Activated naive CD8-positive, alpha-beta T cell (primary cell): ENCODE measurements around the gene RTBDN.
"Not testable (repeated sequence)": the region's sequence is repeated elsewhere in the genome, so short reads cannot be mapped to it uniquely, and the experiment has no call there.

Experiments
- H3K27ac Mint-ChIP-seq: one replicate; pipeline ENCODE4 v1.8.0; 2021; ENCODE audit warnings: mixed read lengths
- H3K27me3 Mint-ChIP-seq: one replicate; pipeline ENCODE4 v1.8.0; 2021; ENCODE audit warnings: mixed read lengths
- H3K36me3 Mint-ChIP-seq: one replicate; pipeline ENCODE4 v1.8.0; 2021; ENCODE audit warnings: mixed read lengths
- H3K4me1 Mint-ChIP-seq: one replicate; pipeline ENCODE4 v1.8.0; 2021; ENCODE audit warnings: low read depth, mixed read lengths
- H3K4me3 Mint-ChIP-seq: one replicate; pipeline ENCODE4 v1.8.0; 2021; ENCODE audit warnings: mild to moderate bottlenecking, mixed read lengths
- H3K9me3 Mint-ChIP-seq: one replicate; pipeline ENCODE4 v1.8.0; 2021; ENCODE audit warnings: low read depth, mixed read lengths

Gene RTBDN

DNA sequence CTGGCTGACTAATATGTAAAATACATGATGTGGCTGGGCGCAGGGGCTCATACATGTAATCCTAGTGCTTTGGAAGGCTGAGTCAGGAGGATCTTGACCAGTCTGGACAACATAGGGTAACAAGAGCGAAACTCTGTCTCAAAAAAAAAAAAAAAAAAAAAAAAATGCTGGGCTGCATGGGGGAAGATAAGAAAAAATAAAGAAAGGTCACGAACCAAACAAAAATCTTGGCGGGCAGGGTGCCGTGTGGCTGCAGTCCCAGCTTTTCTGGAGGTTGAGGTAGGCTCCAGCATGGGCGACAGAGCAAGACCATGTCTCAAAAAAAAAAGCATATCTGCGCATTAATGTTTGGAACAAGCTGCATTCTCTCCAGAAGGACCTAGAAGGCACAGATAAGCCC lies 19.3 kb downstream of the RTBDN start:
- Mint-ChIP-seq H3K27me3 (no peaks in the 10 kb centered on the region), H3K9me3 (no peaks in the 10 kb centered on the region), H3K4me1 (no peaks in the 10 kb centered on the region), H3K4me3 (no peak overlapping the region), H3K27ac (no peak overlapping the region), H3K36me3 (peaks cover 4% of the 10 kb centered on the region)

- Mint-ChIP-seq H3K27ac (peak within 1 kb of the TSS; percentile 96), H3K27me3 (no peaks in the 10 kb centered on the region), H3K4me3 (peak within 1 kb of the TSS; percentile 95), H3K9me3 (no peaks in the 10 kb centered on the region), H3K36me3 (peaks cover 4% of the 10 kb centered on the region), H3K4me1 (peaks cover 21% of the 10 kb centered on the region)
Measured at GRCh38 chr19:12806242-12807081, 27.9 kb downstream of the RTBDN start, which contains the start of gene RNASEH2A. TSS of gene RNASEH2A (plus strand) at chr19:12806584. CDS start at chr19:12806674, 90 bp downstream.

GRCh38 chr19:12804051-12804450 lies 30.3 kb downstream of the RTBDN start:
- Mint-ChIP-seq H3K9me3 (no peaks in the 10 kb centered on the region), H3K27me3 (no peaks in the 10 kb centered on the region), H3K36me3 (peaks cover 4% of the 10 kb centered on the region), H3K4me1 (peaks cover 35% of the 10 kb centered on the region), H3K4me3 (no peak overlapping the region), H3K27ac (no peak overlapping the region)

GRCh38 chr19:12802267-12803106 lies 31.9 kb downstream of the RTBDN start:
- no peaks in the 10 kb centered on the region for H3K27me3 Mint-ChIP-seq
- H3K36me3 Mint-ChIP-seq = no peaks in the 10 kb centered on the region
- peaks cover 31% of the 10 kb centered on the region for H3K4me1 Mint-ChIP-seq
- H3K27ac Mint-ChIP-seq = no peak overlapping the region
- H3K9me3 Mint-ChIP-seq = no peaks in the 10 kb centered on the region
- peak overlapping the region; percentile 88 for H3K4me3 Mint-ChIP-seq

GRCh38 chr19:12801466-12802266 lies 32.7 kb downstream of the RTBDN start, which contains the start of the genes PRDX2 and THSD8:
TSS of gene PRDX2 (minus strand) at chr19:12801800. CDS start at chr19:12801261, 539 bp downstream.
TSS of gene THSD8 (plus strand) at chr19:12802069. CDS start at chr19:12802072, 3 bp downstream.
- H3K9me3 Mint-ChIP-seq = no peaks in the 10 kb centered on the region
- no peaks in the 10 kb centered on the region for H3K27me3 Mint-ChIP-seq
- H3K27ac Mint-ChIP-seq = peak within 1 kb of the TSS; percentile 75
- H3K36me3 Mint-ChIP-seq = no peaks in the 10 kb centered on the region
- H3K4me1 Mint-ChIP-seq = peaks cover 29% of the 10 kb centered on the region
- H3K4me3 Mint-ChIP-seq = peak within 1 kb of the TSS; percentile 88

DNA sequence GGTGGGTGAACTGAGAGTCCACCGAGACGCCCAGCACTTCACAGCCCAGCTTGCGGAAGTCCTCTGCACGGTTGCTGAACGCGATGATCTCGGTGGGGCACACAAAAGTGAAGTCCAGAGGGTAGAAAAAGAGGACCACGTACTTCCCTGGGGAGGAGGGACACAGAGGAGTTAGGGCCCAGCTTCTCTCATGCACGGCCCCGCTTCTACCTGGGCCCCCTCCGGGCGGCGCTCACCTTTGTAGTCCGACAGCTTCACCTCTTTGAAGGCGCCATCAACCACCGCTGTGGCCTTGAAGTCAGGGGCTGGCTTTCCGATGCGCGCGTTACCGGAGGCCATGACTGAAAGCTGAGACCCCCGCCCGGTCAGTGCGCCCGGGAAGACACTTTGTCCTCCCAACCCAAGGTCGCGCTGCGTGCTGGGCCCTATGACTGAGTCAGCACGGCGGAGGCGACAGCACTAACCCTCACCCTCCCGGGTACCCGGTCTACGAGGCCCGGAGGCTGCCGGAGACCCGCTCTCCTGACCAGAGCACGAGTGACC lies 33.4 kb downstream of the RTBDN start:
- Mint-ChIP-seq H3K27me3 (no peaks in the 10 kb centered on the region), H3K4me1 (peaks cover 30% of the 10 kb centered on the region), H3K9me3 (no peaks in the 10 kb centered on the region), H3K27ac (peak overlapping the region; percentile 75), H3K4me3 (peak overlapping the region; percentile 88), H3K36me3 (no peaks in the 10 kb centered on the region)

DNA sequence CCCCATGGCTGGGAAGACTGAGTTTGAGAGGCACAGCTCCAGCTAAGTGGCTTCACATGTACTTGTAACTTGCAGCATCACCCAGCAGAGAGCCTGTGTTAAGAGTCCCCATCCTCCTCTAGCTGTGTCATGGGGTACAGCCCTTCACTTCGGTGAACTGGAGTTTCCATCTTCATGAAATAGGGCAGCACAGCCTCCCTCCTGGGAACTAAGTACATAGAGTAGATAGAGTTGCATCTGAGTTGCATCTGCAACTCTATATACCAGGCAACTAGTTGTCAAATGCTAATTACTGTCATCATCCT lies 34.0 kb downstream of the RTBDN start:
- peak overlapping the region; percentile 75 for H3K27ac Mint-ChIP-seq
- no peaks in the 10 kb centered on the region for H3K36me3 Mint-ChIP-seq
- peaks cover 34% of the 10 kb centered on the region for H3K4me1 Mint-ChIP-seq
- H3K4me3 Mint-ChIP-seq = peak overlapping the region; percentile 88
- no peaks in the 10 kb centered on the region for H3K9me3 Mint-ChIP-seq
- no peaks in the 10 kb centered on the region for H3K27me3 Mint-ChIP-seq

DNA sequence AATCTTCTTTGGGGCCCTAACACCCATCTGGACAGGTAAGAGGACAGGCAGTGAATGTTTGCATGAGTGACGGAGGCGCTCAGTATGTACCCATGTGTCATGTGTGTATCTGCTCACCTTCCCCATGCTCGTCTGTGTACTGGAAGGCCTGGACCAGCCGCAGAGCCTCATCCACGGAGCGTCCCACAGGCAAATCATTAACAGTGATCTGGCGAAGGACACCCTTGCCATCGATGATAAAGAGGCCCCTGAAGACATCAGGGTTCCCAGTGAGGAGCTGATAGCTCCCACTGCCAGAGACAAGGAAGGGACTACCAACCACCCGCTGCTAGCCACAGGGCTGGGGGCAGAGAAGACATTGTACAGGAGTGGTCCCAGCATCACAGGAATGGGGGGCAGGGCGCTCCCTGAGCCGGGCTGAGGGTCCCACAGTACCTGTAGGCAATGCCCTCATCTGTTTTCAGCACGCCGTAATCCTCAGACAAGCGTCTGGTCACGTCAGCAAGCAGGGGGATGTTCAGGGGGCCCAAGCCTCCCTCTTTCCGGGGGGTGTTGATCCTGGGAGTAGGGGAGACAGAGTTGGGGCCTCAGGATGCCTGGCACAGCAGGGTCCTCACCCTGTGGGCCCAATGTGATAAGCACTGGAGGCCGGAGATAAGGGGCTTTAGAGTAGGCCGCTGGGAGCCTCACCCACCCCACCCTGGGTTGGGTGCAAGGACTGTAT lies 34.5 kb downstream of the RTBDN start:
- Mint-ChIP-seq H3K27ac (no peak overlapping the region), H3K9me3 (no peaks in the 10 kb centered on the region), H3K27me3 (no peaks in the 10 kb centered on the region), H3K36me3 (no peaks in the 10 kb centered on the region), H3K4me3 (peak overlapping the region; percentile 88), H3K4me1 (peaks cover 36% of the 10 kb centered on the region)

DNA sequence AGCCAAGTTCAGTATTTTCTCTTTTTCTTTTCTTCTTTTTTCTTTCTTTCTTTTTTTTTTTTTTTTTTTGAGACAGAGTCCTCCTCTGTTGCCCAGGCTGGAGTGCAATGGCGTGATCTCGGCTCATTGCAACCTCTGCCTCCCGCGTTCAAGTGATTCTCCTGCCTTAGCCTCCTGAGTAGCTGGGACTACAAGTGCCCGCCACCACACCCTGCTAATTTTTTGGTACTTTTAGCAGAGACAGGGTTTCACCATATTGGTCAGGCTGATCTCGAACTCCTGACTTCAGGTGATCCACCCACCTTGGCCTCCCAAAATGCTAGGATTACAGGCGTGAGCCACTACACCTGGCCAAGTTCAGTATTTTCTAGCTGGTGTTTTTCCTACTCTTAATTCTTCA lies 36.8 kb downstream of the RTBDN start:
- H3K36me3 Mint-ChIP-seq, H3K27ac Mint-ChIP-seq, H3K4me3 Mint-ChIP-seq, H3K9me3 Mint-ChIP-seq, H3K27me3 Mint-ChIP-seq: not testable (repeated sequence)
- peaks cover 42% of the 10 kb centered on the region for H3K4me1 Mint-ChIP-seq

GRCh38 chr19:12797141-12797587 lies 37.2 kb downstream of the RTBDN start:
- Mint-ChIP-seq H3K4me1 (peaks cover 38% of the 10 kb centered on the region), H3K27ac (no peak overlapping the region), H3K9me3 (no peaks in the 10 kb centered on the region), H3K4me3 (no peak overlapping the region), H3K36me3 (no peaks in the 10 kb centered on the region), H3K27me3 (no peaks in the 10 kb centered on the region)

DNA sequence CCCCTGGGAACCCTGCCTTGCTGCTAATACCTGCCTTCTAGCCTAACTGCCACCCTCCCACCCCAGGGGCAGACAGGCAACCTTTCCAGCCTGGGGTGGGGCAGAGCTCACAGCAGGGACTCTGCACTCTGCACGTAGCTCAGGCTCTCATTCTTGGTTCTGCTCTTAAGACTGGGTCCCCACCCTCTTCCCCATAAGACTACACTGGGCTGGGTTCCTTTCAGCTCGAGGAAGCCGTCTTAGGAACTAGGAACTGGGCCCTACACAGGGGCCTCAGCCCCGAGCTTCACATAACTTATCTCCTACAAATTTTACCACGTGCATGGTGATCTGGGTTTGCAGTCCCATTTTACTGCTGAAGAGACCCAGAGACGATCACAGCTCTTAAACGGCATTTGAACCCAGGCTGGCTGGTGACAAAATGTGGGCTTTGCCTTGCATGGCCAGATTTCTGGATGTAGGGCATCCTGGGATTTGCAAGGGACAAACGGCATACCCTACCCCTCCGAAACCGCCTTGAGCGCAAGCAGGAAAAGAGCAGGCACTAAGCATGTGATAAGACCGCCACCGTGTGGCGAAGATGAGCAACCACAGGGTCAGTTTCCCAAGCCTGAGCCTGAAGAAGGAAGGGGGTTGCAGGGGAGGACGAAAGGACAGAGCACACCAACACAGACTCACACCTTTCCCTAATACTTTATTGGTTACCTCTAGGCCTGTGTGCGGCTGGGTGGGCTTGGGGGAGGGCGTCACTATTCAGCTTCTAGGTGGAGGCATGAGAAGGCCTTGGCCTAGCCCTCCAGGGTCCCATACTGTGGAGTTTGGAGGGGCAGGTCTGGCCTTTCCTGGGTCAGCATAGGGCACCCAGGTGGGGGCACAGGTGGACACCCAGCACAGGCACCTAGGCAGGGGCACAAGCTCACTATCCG lies 38.0 kb downstream of the RTBDN start:
- Mint-ChIP-seq H3K9me3 (no peaks in the 10 kb centered on the region), H3K27me3 (no peaks in the 10 kb centered on the region), H3K27ac (peak overlapping the region; percentile 85), H3K4me3 (peak overlapping the region; percentile 79), H3K36me3 (no peaks in the 10 kb centered on the region), H3K4me1 (peaks cover 36% of the 10 kb centered on the region)

DNA sequence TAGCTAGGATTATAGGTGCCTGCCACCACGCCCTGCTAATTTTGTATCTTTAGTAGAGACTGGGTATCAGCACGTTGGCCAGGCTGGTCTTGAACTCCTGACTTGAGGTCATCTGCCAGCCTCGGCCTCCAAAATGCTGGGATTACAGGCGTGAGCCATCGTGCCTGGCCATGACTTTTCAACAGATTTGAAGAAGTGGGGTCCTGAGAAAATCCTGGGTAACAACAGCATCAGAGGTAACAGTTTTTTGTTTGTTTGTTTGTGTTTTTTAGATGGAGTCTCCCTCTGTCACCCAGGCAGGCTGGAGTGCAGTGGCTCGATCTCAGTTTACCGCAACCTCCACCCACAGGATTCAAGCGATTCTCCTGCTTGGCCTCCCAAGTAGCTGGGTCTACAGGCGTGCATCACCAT lies 39.4 kb downstream of the RTBDN start:
- Mint-ChIP-seq H3K9me3 (no peaks in the 10 kb centered on the region), H3K4me3 (peak overlapping the region; percentile 86), H3K27me3 (no peaks in the 10 kb centered on the region), H3K4me1 (peaks cover 37% of the 10 kb centered on the region), H3K27ac (peak overlapping the region; percentile 93), H3K36me3 (no peaks in the 10 kb centered on the region)
